A375 (cell line): ENCODE results near the gene DUSP18. TPM values are rescaled to one million over a fixed set of nuclear protein-coding genes. Genes with fewer than 3 reads are reported as not detected.

Source experiments
- total RNA-seq: library from RNA; depleted of rRNA; stranded (reverse); fragments of >200 nt; shearing (Covaris generic); gene quantifications from 2 replicates; pipeline ENCODE4 v1.2.3, GENCODE V29; 2014; rRNA removed

DUSP18 gene
- 2.3 and 5.5 TPM in 2 replicates for total RNA-seq

DNA sequence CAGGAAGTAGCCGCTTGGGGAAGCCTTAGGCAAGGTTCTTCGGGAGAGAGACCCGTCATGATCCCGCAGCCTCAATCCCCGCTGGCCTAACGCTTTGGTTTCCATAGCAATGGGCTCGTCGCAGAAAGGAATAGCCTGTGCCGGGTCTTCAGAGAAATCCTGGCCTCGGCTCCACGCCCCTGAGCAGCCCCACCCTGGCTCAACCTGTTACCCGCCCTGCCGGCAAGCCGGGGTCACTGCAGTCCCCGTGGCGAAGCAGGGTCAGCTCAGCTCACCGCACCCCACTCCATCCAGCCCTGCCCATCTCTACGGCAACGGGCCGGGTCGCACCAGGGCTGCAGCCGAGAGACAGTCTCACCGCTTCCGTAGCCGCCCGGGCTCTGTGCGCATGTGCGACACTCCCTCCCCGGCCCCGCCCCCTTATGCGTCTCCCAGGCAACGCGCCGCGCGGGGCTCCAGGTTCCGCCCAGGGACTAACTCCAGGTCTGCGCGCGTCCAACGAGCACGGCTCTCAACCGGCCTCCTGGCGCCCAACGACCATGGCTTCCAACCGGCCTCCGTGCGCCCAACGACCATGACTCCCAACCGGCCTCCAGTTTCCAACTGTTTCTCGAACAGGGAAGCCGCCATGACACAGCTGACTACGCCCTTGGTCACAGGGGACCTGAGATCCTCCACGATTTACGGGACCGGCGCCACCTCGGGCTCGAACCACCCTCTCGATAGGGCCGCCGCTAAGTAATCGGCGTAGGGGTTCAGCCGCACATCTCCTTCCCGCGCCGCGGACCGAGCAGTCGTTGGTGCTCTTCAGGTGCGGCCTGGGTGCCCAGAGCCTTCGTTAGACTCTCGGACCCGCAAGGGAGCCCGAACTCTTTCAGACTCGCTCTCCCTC, at the start of gene DUSP18:
DUSP18 (minus strand) TSS at position 382 of the 892 bp plus-strand sequence. CDS start 3,872 bp downstream, outside the sequence.

GRCh38 chr22:30694640-30695350, 27.1 kb upstream of the DUSP18 start, which contains the start of gene OSBP2:
Gene OSBP2, plus strand, starts transcription at chr22:30694874. Its CDS starts 36 bp downstream, at chr22:30694910.

DNA sequence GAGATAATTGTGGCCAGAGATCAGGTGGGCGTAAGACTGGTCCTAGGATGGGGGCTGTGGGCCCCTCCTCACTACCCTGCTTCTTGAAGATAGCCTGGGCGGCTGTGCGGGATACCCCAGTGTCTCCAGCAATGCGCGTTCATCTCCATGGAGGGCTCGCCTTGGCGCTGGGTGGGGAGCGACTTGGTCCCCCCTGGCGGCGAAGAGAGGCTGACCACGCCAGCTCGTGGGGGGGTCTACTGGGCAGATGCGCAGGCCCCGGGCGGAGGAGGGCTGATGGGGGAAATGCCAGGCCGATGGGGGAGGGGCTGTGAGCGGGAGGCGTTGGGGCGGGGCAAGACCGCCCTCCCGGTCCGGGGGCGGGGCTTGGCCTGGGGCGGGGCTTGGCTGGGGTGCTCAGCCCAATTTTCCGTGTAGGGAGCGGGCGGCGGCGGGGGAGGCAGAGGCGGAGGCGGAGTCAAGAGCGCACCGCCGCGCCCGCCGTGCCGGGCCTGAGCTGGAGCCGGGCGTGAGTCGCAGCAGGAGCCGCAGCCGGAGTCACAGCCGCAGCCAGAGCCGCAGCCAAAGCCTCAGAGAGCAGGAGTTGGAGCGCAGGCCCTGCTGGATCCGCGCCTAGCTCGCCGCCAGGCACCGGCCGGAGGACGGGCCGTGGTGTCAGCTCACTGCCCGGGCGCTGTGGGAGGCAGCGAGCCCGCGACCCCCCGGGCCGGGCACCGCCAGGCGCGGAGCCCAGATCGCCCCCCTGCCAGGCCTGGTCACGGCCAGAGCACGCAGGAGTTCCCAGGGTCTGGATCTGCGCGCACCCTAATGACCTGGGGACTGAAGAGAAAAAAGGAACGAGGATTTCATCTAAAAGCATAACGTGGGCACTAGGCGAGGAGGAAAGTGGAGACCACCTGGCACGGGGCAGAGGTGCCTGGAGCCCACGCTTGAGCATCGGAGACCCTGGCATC, 32.1 kb downstream of the DUSP18 start, which contains the start of gene SLC35E4:
SLC35E4 (plus strand) TSS at position 509 of the 953 bp plus-strand sequence. CDS start 670 bp downstream, outside the sequence.

Other genes starting within 250 kb of the DUSP18 start
- 29.2 and 37.1 TPM in 2 replicates for gene MTFP1, start 242.1 kb downstream of the DUSP18 start, total RNA-seq
- not detected in 2 replicates for gene SEC14L3, start 195.9 kb downstream of the DUSP18 start, total RNA-seq
- 1.9 and 2.1 TPM in 2 replicates for gene SEC14L4, start 162.2 kb downstream of the DUSP18 start, total RNA-seq
- gene SEC14L6, start 121.1 kb downstream of the DUSP18 start, total RNA-seq: not detected in 2 replicates
- not detected in 2 replicates for gene GAL3ST1, start 93.2 kb downstream of the DUSP18 start, total RNA-seq
- gene PES1, start 76.0 kb downstream of the DUSP18 start, total RNA-seq: 137 and 144 TPM in 2 replicates
- gene TCN2, start 60.7 kb downstream of the DUSP18 start, total RNA-seq: 2.6 and 3.1 TPM in 2 replicates
- 7.3 and 9.0 TPM in 2 replicates for gene SLC35E4, start 32.1 kb downstream of the DUSP18 start, total RNA-seq
- 6.3 and 7.7 TPM in 2 replicates for gene OSBP2, start 27.0 kb upstream of the DUSP18 start, total RNA-seq